ENCODE measurements around the gene SSBP4.

DNA sequence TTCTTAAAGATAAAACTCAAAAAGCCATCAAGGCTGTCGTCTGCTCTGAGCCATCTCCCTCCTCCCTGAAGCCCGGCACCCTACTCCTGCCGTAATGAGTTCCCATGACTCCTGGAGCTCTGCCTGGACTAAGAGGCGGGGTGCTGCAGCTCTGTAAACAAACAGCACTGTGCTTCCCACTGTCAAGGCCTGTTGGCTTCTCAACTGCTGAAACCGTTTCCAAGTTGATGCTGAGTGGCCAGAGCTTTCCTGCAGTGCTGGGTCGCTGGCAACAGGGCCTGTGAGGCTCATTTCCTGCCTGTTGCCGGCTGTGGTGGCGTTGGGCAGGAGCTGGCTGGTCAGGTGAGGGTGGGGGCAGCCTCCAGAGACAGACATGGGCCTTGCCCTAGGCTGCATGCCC lies 45.4 kb downstream of the SSBP4 start:
- TF ChIP-seq BMI1 (IDR thresholded peaks at IDR 0.05; ENCODE audit: low read length), result no peak
- no peak for TF ChIP-seq ZNF507 (tag; conservative IDR thresholded peaks at IDR 0.05)
- TF ChIP-seq TRIM24 (IDR thresholded peaks at IDR 0.05), result no peak
- TF ChIP-seq, protein P1, sequence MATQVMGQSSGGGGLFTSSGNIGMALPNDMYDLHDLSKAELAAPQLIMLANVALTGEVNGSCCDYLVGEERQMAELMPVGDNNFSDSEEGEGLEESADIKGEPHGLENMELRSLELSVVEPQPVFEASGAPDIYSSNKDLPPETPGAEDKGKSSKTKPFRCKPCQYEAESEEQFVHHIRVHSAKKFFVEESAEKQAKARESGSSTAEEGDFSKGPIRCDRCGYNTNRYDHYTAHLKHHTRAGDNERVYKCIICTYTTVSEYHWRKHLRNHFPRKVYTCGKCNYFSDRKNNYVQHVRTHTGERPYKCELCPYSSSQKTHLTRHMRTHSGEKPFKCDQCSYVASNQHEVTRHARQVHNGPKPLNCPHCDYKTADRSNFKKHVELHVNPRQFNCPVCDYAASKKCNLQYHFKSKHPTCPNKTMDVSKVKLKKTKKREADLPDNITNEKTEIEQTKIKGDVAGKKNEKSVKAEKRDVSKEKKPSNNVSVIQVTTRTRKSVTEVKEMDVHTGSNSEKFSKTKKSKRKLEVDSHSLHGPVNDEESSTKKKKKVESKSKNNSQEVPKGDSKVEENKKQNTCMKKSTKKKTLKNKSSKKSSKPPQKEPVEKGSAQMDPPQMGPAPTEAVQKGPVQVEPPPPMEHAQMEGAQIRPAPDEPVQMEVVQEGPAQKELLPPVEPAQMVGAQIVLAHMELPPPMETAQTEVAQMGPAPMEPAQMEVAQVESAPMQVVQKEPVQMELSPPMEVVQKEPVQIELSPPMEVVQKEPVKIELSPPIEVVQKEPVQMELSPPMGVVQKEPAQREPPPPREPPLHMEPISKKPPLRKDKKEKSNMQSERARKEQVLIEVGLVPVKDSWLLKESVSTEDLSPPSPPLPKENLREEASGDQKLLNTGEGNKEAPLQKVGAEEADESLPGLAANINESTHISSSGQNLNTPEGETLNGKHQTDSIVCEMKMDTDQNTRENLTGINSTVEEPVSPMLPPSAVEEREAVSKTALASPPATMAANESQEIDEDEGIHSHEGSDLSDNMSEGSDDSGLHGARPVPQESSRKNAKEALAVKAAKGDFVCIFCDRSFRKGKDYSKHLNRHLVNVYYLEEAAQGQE (IDR thresholded peaks at IDR 0.05; ENCODE audit: borderline replicate concordance), result no peak
- TF ChIP-seq, protein P1 (CRISPR knock-in tag; IDR thresholded peaks at IDR 0.05; ENCODE audit: low read depth), result no peak
- no peak for TF ChIP-seq RCOR1 (IDR thresholded peaks at IDR 0.05; ENCODE audit: borderline replicate concordance in 1 of 2, low read depth in 2 of 2, low read length in 2 of 2)
- TF ChIP-seq ADNP (tag; IDR thresholded peaks at IDR 0.05), result no peak
- no peak for TF ChIP-seq CTCF (IDR thresholded peaks at IDR 0.05 in 2 of 3, conservative IDR thresholded peaks at IDR 0.05 in 1 of 3; ENCODE audit: insufficient read depth in 2 of 3, low read depth in 1 of 3, low read length in 3 of 3)
- no peak for TF ChIP-seq SAFB (IDR thresholded peaks at IDR 0.05; ENCODE audit: borderline replicate concordance, low read depth, low read length)
- TF ChIP-seq ELF4 (CRISPR knock-in tag; IDR thresholded peaks at IDR 0.05), result no peak
- TF ChIP-seq, protein P2, sequence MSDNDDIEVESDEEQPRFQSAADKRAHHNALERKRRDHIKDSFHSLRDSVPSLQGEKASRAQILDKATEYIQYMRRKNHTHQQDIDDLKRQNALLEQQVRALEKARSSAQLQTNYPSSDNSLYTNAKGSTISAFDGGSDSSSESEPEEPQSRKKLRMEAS (CRISPR knock-in tag; IDR thresholded peaks at IDR 0.05), result no peak
- TF ChIP-seq SP1 (CRISPR knock-in tag; IDR thresholded peaks at IDR 0.05), result no peak

Measured in K562 (cell line).